Embryonic facial prominence (tissue), 1 donor: Measurements from ENCODE around the gene CAMKK1.

ENCODE experiments used
- DNase-seq: peaks from one replicate; pipeline ENCODE4 v3.0.0-alpha.2; 2016; ENCODE audit errors: extremely low spot score

The CAMKK1 gene

DNA sequence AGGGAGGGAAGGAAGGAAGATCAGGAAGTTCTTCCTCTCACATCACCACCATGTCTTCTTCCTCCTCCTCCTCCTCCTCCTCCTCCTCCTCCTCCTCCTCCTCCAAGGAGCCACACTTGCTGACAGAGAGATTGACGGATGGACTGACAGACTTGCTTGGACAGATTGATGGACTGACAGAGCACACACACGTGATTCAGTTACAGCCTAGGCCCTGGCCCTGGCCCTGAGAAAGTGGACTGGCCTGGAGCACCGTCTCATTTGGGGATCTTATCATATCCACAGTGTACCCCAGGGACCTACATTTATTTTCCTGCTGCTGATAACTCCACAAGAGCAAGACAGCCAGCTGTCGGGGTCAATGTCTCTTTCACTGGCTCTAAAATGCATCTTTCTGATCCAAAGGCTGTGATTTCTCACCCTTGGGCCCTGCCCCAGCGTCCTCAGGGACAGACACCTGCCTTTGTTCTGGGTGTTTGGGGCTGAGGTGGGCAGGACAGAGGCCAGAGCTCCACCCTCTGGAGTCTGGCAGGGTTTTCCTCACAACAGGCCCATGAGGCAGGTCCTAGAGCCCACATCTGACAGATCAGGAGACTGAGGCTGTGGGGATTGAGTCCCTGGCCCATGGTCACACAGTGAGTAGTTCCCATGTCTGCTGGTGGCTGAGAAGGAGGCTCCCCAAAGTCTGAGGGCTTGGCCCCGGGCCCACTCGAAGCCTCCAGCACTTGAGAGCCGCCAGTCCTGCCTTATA, 25.7 kb upstream of the CAMKK1 start:
- no peak for DNase-seq

DNA sequence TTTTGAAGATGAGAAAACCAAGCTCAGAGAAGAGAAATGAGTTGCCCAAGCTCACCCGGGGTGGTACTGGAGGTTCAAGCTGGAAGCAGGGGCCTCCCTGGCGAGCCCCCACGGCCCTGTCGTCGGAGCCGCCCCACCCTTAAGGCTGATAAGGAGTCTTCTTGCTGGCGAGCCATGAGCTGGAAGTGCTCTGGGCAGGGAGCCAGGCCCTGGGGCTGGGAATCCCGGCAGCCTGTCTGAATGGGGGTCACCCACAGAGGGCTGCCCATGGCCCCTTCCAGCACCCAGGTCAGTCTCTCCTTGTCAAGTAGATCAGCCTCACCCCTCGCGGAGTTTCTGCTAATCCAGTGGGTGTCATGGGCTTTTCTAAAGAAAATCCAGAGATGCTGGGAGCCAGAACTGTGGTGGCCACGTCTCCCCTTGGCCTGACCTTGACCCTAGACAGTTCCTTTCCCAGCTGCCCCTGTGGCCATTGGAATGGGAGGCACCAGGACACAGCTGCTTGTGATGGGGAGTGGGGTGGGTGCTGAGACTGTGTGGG, 24.6 kb upstream of the CAMKK1 start:
- no peak for DNase-seq

DNA sequence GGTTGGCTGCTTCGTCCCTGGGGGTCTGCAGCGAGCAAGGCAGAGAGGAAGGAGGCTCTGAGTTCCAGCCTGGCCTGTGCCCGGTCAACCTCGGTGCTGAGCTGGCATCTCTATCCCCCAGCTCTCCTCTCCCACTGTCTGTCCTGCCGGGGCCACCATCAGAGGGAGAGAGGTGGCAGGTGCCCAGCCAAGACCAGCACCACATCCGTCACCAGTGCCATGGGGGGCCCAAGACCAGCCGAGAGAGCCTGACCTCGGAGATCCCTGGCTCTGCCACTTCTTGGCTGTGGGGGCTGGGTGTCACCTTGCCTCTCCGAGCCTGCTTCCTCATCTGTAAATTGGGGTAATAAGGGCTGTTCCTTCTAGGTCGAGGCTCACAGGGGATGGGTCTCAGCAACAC, 24.0 kb upstream of the CAMKK1 start:
- no peak for DNase-seq

DNA sequence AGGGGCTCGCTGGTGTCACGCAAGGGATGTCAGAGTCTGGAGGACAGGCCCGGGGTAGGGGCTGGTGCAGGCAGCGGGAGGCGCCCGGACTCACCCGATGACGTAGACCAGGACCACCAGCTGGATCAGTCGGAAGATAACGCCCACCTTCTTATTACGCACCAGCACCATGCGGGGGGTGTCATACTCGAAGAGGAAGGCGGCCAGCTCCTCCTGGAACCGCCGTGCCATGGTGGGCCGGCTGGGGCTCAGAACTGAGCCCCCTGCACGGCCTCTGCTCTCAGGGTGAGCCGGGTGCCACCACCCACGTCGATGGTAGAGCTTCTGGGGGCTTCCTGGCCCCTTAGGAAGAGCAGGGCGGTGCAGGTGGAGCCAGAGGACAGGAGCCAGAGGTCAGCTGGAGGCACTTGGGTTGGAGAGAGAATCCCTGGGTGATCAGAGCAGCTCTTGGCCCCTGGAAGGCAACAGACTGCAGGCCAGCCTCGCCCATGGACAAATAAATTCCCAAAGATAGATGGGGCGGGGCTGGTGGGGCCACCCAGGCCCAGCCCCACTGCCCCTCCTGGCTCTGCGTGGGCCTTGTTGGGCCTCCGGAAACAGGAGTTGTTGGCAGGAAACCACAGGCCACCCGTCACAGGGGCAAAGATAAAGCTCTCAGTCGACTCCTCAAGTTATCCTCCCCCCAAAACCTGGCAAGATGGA, 23.3 kb upstream of the CAMKK1 start, which contains the start of gene P2RX1:
Gene P2RX1 (minus strand): TSS at position 471 of the 702 bp plus-strand sequence. CDS start 240 bp downstream, at position 231.
- no peak for DNase-seq

DNA sequence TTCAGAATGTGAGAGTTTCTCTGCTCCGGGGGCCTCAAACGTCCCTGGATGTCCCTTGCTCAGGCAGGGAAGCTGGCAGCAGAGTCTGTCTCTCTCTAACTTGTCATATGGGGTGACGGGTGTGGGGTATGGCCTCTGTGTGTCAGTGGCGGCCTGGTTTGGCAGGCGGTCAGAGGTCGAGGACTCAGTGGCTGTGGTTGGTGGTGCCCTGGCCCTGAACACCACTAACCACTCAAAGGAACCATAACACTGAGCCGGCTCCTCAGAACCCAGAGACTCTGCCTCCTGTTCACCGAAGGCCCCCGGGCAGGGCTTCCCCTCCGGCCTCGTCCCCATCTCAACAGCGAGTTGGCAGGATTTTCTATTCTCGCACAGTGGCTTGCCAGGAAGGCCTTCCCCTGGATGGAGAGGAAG, 22.7 kb upstream of the CAMKK1 start:
- DNase-seq, result no peak

DNA sequence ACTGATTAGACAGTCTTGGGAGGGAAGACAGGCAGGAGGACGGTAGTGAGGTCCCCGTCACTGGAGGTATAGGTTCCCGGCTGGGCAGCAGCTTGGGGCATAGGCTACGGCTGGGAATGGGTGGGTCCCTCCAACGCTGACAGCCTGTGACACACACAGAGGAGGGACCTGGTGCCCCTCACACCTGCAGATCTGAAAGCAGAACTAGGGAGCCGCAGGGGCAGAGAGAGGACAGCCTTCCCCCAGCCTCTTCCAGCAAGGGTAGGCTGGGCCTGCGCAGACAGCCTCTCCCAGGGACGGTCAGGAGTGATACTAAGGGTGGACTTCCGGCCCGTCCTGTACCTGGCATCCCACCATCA, 21.4 kb upstream of the CAMKK1 start:
- no peak for DNase-seq

DNA sequence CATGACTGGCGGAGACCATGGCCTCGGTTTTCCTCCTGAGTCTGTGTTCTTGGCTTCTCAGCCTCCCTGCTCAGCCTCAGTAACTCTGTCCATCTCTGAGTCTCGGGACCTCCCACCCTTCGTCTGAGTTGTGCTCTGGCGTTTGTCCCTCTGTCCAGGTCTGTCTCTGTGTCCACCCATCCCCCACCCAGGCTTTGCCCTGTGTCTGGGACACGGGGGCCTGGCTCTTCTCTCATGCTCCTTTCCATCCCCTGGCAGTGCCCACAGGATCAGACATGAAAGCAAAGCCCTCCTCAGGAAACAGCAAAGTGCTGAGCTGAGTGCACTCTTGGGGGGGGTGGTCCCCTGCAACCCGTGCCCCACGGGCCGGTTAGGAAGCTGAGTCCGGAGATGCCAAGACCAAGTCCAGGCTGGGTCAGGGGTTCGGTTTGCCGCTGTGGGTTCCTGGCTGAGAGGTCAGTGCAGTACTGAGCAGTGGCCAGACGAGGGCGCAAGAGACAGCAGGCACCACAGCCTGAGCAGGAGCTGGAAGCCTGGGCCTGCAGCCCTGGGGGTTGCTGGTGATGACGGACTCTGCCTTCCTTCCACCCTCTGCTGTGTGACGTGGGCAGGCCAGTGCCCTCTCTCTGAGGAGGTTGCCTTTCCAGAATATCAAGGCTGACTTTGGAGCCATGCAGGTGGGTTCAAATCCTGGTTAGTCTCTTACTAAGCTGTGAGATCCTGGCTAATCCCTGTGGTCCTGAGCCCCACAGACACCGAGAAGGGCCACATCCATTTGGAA, 20.9 kb upstream of the CAMKK1 start:
- DNase-seq, result no peak

DNA sequence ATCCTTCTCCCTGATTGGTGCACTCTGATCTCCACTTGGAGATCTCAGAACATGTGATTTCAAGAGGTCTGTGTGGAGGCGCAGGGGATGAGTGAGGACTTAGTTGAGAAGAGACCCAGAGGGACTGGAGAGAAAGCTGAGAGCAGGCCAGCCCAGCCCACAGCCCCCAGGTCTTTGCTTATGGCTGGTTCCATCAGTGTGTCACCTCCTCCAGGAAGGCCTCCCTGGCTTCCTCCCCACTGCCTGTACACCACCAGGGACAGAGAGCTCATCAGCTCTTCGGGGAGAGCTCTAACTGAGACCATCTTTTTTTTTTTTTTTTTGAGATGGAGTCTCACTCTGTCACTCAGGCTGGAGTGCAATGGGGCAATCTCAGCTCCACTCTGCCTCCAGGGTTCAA, 20.0 kb upstream of the CAMKK1 start:
- DNase-seq, result no peak

DNA sequence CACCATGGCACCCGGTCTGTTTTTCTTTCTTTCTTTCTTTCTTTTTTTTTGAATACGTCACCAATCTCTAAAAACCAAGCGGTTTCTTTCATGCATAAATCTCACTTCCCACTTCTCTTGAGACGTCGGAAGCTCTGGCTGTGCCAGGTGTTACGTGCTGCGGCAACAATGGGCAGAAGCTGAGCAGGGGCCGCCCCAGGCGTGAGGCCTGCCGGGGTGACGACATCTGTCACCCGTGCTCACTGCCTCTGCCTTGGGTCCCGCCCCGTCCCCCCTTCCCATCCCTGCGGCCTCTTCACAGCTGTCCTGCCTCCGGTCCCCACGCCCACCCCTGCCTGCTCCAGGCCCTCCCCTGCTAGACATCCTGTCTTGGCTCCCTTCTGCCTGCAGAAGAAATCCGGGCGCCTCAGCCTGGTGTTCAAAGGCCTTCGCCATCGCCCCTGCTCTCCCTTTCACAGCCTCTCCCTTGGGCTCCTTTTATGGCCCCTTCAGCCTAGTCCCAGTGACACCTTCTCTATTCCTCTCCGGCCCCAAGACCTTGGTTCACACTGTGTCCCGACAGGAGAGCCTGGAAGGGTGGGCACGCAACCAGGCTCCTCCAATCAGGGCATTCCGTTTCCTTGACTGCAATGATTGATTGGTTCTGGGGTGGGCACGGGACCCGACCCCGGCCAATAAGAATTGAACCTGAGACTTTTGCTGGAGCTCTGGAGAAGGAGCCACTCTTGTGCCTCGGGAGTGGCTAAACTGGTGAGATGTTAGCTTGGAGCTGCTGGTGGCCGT, 18.6 kb upstream of the CAMKK1 start:
- no peak for DNase-seq

DNA sequence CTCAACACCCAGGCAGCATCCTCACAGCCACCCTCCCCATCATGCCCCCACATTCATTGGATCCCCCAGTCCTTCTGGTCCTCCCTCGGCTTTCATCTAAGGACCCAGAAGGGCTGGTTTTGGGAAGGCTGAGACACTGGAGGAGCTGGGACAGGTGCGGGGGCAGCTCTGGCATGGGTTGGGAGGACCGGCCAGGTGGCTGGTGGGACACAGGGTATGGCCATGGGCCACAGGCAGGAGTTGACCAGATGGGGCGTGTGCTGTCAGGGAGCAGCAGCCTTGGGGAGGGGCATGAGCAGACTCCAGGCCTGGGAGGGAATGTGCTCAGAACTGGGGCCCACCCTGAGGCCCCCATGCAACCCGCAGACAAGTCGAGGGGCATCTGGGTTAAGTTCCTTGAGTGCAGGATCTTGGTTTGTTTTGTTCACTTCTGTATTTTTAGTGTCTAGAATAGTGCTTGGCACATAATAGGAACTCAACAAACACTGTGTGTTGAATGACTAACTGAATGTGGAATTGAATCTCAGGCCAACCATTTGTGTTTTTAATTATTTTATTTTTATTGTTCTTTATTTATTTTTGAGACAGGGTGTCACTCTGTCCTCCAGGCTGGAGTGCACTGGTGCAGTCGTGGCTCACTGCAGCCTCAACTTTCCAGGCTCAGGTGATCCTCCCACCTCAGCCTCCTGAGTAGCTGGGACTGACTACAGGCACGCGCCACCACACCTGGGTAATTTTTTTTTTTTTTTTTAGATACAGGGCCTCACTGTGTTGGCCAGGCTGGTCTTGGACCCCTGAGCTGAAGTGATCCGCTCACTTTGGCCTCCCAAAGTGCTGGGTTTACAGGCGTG, 17.8 kb upstream of the CAMKK1 start:
- DNase-seq, result no peak

DNA sequence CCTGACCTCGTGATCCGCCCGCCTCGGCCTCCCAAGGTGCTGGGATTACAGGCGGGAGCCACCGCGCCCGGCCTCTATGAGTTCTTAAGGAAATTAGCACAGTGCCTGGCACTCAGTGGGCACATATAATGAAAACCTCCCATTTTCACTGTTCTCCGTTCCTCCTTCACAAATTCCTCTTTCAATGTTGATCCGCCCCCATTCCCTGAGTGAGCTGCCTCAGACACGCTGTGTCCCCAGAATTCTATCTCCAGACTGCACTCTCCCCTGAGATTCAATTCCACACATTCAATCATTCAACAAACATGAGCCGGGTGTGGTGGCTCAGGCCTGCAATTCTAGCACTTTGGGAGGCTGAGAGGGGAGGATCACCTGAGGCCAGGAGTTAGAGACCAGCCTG, 16.4 kb upstream of the CAMKK1 start:
- DNase-seq, result no peak

DNA sequence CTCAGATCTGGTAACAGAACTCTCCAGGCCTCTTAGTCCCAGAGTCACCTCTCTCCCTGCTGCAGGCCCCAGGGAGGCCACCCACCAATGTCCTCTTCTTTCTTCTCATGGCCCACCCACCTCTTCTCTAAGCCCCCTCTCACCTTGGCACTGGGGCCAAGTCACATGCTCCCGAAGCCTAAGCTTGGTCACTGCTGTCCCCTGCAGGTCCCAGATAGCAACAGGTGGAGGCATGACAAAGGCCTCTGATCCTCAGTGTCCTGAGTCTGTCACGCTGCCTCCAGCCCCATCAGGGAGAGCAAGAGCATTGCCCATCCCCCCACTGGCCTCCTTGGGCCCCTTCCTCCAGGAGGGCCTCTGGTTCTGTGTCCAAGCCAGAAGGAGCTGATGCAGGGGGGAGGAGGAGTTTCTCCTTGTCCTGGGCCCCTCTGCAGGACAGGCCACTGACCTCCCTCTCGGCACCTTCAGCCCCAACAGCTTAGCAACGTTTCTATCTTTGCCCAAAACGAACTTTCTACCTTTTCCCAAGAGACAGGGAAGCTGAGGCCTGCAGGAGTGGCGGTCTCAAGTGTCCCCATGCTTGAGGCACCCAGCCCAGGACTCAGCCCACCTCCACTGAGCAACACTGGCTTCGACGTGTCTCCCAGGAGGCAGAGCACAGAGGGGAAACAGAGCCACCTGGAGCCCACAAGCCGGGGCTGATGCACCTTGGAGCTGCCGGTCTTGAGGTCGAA, 14.8 kb upstream of the CAMKK1 start:
- no peak for DNase-seq

DNA sequence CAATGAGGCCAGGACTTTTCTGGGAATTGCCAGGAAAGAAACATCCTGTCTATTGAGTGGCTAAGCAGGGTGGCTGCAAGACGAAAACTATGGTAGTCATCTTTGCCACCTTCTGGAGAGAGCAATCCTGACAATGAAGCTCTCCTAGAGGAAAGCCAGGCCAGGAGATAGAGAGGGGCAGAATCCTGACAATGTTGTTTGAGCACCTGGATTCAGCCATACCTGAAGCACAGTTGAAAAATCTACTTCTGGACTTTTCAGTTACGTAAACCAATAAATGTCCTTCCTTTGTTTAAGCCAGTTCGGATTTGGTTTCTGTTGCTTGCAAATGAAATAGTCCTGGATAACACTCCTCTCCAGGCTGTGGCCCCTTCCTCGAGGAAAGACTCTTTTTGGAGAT, 14.0 kb upstream of the CAMKK1 start:
- DNase-seq, result no peak

DNA sequence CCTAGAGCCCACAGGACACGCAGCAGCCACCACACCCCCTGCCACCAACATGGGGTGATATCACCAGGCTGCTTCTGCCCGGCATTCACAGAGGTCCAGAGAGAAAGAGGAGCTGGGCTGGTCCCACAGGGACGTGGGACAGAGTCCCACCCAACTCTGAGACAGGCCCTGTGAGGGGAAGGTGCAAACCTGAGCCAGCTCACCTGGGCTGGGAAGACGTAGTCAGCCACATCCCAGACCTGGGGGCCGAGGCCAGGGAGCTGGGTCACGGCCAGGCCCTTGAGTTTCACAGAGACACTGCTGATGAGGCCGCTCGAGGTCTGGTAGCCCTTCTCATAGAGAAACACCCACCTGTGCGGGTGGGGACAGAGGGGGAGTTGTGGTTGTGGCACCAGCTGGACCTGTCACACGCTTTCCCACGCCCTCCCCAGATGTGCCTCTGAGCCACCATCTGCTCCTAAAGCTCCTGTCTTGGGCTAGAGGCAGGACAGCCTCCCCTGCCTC, 12.2 kb upstream of the CAMKK1 start:
- no peak for DNase-seq

DNA sequence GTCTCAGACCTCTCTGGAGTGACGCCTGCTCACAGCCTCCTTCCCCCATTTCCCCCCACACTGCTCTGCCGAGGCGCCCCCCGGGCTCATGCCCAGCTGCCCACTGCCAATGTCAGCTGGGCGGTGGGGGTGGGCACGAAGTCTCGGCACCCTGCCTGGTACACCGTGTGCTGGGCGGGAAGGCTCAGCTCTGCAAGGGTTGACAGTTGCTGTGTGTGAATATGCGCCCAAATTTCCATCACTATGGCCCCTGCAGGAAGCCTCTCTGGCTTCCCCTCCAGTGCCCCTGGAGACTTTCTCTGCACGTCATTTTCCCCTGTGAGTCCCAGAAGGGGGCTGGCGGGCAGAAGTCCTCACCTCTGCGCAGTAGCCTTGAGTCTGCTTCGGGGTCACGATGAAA, 11.6 kb upstream of the CAMKK1 start:
- no peak for DNase-seq

DNA sequence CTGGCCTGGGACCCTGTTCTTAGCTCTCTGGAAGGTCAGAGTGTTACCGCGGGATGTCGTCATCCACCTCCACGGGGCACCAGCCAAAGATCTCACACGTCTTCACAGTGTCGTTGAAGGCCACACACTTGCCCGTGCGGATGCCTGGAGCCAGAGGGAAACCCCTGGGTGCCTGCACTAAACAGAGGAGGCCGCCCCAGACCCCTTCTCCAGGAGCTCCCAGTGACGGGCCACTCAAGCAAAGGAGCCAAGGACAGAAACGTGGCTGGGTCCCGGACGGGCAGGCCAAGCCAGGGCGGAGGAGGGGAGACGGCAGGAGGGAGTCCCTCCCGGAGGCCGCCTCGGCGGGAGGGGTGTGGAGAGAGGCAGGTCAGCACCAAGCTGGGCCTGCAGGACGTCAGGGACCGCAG, 11.0 kb upstream of the CAMKK1 start:
- no peak for DNase-seq

DNA sequence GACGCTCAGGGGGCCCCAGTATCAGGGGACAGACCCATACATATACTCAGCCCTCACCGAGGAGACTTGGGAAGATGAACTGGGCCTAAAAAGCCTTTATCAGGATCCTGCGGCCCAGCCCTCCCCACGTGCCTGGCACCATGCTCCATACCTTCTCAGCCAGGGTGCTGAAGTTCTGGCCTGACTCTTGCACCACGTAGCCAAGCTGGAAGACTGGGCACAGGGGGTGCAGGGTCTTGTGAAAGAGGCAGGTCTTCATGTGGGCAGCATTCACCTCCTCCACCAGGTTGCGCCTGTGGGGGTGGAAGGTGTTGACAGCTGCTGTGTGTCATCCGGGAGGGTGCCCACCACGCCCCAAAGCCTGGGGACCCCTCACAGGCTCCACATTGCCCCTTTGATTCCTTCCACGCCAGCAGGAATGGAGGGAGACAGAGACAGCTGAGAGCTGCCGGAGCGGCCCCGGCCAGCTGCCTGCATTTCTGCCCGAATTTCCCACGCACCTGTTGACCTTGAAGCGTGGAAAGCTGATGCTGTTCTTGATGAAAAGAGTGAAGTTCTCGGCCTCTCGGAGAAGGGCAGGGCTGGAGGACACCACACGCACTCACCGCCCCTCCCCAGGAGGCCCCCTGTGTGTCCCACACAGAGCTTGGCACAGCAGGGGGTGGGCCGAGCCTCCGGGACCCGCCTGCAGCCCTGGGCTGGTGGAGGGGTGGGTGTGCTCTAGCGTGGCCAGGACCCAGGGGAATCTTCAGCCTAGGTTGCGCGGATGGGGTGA, 10.4 kb upstream of the CAMKK1 start:
- DNase-seq, result no peak

DNA sequence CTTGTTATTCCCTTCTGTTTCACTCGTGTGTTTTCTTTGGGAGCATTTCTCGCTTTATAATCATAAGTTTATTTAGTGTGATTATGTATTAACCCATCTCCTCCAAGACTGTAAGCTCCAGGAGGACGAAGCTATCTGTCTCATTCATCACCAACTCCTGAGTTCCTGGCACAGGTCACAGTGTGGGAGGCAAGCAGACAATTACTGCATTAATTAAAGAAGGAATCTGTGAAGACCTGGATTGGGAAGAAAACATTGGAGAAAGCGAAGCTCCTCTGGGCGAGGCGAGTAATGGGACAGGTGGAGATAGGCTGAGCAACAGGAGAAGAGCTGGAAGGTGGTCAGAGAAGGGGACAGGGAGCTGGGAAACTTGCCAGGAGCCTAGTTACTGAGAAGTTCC, 7.8 kb upstream of the CAMKK1 start:
- no peak for DNase-seq

DNA sequence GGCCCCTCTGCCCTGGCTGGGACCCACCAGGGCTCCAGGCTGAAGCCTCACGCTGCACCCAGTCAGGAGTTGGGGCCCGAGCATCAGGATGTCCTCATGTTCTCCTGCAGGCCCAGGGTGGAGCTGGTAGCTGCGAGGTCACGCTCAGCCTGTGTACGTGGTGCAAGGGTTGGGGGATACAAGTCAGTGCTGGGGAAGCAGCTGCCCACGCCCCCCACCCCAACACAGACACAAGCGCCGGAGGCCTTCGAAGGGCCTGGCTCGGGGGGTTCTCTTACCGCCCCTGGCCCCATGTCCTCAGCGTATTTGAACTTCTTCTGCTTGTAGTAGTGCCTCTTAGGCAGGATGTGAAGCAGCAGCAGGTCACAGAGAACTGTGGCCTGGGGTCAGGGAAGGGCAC, 4.9 kb upstream of the CAMKK1 start:
- DNase-seq, result no peak
